Endothelial cell of umbilical vein (primary cell): ENCODE data around the gene ZNF268.

Experiments
- CTCF ChIP-seq, 2 donors: IDR thresholded peaks; 1 replicate in 1 of 2; 2 replicates in 1 of 2; pipeline ENCODE4 v1.5.1; 2011; ENCODE audit warnings: low read length in 2 of 2, mild to moderate bottlenecking in 2 of 2, moderate library complexity in 2 of 2, control low read depth in 1 of 2, inconsistent platforms in 1 of 2, low read depth in 1 of 2; ENCODE audit not compliant: insufficient read depth in 1 of 2; ENCODE audit errors: extremely low read depth in 1 of 2
- POLR2A ChIP-seq: IDR thresholded peaks from 2 replicates; pipeline ENCODE4 v1.6.1; 2012; ENCODE audit warnings: low read depth, mild to moderate bottlenecking, control low read depth, low read length
- POLR2AphosphoS5 ChIP-seq: IDR thresholded peaks from 2 replicates; pipeline ENCODE4 v1.6.1; 2012; ENCODE audit warnings: low read depth, mild to moderate bottlenecking, control low read depth, low read length, moderate library complexity; ENCODE audit not compliant: insufficient read depth

- TF ChIP-seq CTCF (IDR thresholded peaks at IDR 0.05; ENCODE audit: extremely low read depth in 1 of 2, insufficient read depth in 1 of 2, low read depth in 1 of 2, low read length in 2 of 2): no peak
- no peak for TF ChIP-seq POLR2AphosphoS5
- no peak for TF ChIP-seq POLR2A
These were observed 8.9 kb downstream of the ZNF268 start for GRCh38 chr12:133190176-133190575.
